H1 (cell line): ENCODE measurements around the gene TBKBP1. TPM values are rescaled to one million over a fixed set of nuclear protein-coding genes. Genes with fewer than 3 reads are reported as not detected.

Experiments used
- CBX8 ChIP-seq: fragments of 300-800, 300-1000 bp; sonication (generic); IDR thresholded peaks from 2 replicates; pipeline ENCODE4 v1.7.1; 2016; ENCODE audit warnings: low read depth, low read length, borderline replicate concordance
- CHD2 ChIP-seq: IDR thresholded peaks from 2 replicates; pipeline ENCODE4 v1.6.1; 2012; ENCODE audit warnings: low read length, improper control_type of control experiment
- CREB1 ChIP-seq: IDR thresholded peaks from 2 replicates; pipeline ENCODE4 v1.6.1; 2012; ENCODE audit warnings: inconsistent platforms
- EP300 ChIP-seq, 2 experiments: IDR thresholded peaks; 1 replicate in 1 of 2; 2 replicates in 1 of 2; pipeline ENCODE4 v1.6.1; 2011 to 2012; ENCODE audit warnings: low read depth in 2 of 2, low read length in 2 of 2, mild to moderate bottlenecking in 2 of 2, borderline replicate concordance in 1 of 2, inconsistent platforms in 1 of 2, moderate library complexity in 1 of 2
- EZH2 ChIP-seq: fragments of 200-600 bp; sonication (generic); IDR thresholded peaks from 2 replicates; pipeline ENCODE4 v1.7.1; 2012; ENCODE audit warnings: low read depth, mild to moderate bottlenecking, moderate library complexity, low read length, inconsistent platforms; ENCODE audit not compliant: severe bottlenecking
- GTF2F1 ChIP-seq: IDR thresholded peaks from 2 replicates; pipeline ENCODE4 v1.6.1; 2012; ENCODE audit warnings: low read depth, low read length, improper control_type of control experiment, borderline replicate concordance
- KDM1A ChIP-seq: fragments of 200-600, 300-600 bp; sonication (generic); IDR thresholded peaks from 2 replicates; pipeline ENCODE4 v1.7.1; 2016; ENCODE audit warnings: mild to moderate bottlenecking, low read length, borderline replicate concordance
- KDM5A ChIP-seq: fragments of 200-600 bp; IDR thresholded peaks from 2 replicates; pipeline ENCODE4 v1.7.1; 2012; ENCODE audit warnings: mild to moderate bottlenecking, low read length, inconsistent platforms, mixed read lengths
- TAF1 ChIP-seq: IDR thresholded peaks from 2 replicates; pipeline ENCODE4 v1.6.1; 2011; ENCODE audit warnings: mild to moderate bottlenecking, low read depth, low read length
- TCF12 ChIP-seq: IDR thresholded peaks from 2 replicates; pipeline ENCODE4 v1.6.1; 2011; ENCODE audit warnings: low read depth, mild to moderate bottlenecking, low read length
- polyA plus RNA-seq, 7 experiments: library from polyadenylated mRNA; depleted of rRNA in 3 of 7; stranded (reverse) in 5 of 7; unstranded in 2 of 7; fragments of >200 nt in 5 of 7; fragments of 200-250 nt in 2 of 7; gene quantifications; 1 replicate in 5 of 7; 2 replicates in 1 of 7; 4 replicates in 1 of 7; pipeline versions ENCODE4 v1.2.1 to v1.2.3, GENCODE V29; 2011 to 2013; ENCODE audit warnings: missing spikeins in 2 of 7, mixed read lengths in 2 of 7
- total RNA-seq: library from RNA; stranded (reverse); fragmentation: NEBNext Ultra II Directional; extraction: Animal tissue kit (Norgen Biotek cat#: 25700); gene quantifications from 2 replicates; pipeline ENCODE4 v1.2.1, GENCODE V29; 2021

Gene TBKBP1
- total and polyA plus RNA-seq, 2 of the 8 experiments (the other 6 are each of a cell fraction or from before 2014, with no cell fraction given): 6.3 to 15.1 TPM

GRCh38 chr17:47757386-47757785 lies 63.4 kb downstream of the TBKBP1 start (continued):
- TF ChIP-seq TAF1 (no peak), KDM1A (no peak), EP300 (IDR thresholded peaks at IDR 0.05; ENCODE audit: borderline replicate concordance in 1 of 2, low read depth in 2 of 2, low read length in 2 of 2) (no peak), CREB1 (no peak), KDM5A (no peak), CBX8 (no peak), GTF2F1 (no peak), TCF12 (no peak), CHD2 (no peak), EZH2 (no peak)
